Smooth muscle cell of the coronary artery (primary cell): ENCODE results near the gene SEC22A. TPM values are rescaled to one million over a fixed set of nuclear protein-coding genes. Genes with fewer than 3 reads are reported as not detected.

ENCODE experiments used
- total RNA-seq: library from RNA; depleted of rRNA; stranded (reverse); fragments of >200 nt; gene quantifications from 2 replicates; pipeline ENCODE4 v1.2.3, GENCODE V29; 2014; ENCODE audit warnings: low replicate concordance

Gene SEC22A
- total RNA-seq: 21.2 and 44.5 TPM in 2 replicates

GRCh38 chr3:123201557-123202427, at the start of gene SEC22A:
Gene SEC22A (plus strand): TSS chr3:123201943. CDS start chr3:123209218, 7,275 bp downstream.

Other genes with a start within 250 kb of the SEC22A start
- under 0.01 TPM in 1 of 2 replicates, not detected in the other for gene SEMA5B, start 174.2 kb upstream of the SEC22A start, total RNA-seq
- gene PDIA5, start 134.9 kb upstream of the SEC22A start, total RNA-seq: 37.2 and 63.0 TPM in 2 replicates
- gene ADCY5, start 247.1 kb downstream of the SEC22A start, total RNA-seq: 0.08 and 0.23 TPM in 2 replicates